Neural cell (in vitro differentiated cells): ENCODE results near the gene SNAPIN.

Experiments used
- EP300 ChIP-seq: fragments of 450-650 bp; conservative IDR thresholded peaks from 2 replicates; pipeline ENCODE4 v1.6.1; 2014; ENCODE audit warnings: antibody characterized with exemption, mild to moderate bottlenecking, moderate library complexity; ENCODE audit not compliant: poor library complexity, severe bottlenecking
- EZH2 ChIP-seq: fragments of 200-600, 300-800 bp; shearing (Covaris generic), sonication (generic); IDR thresholded peaks from 2 replicates; pipeline ENCODE4 v1.6.1; 2014; ENCODE audit warnings: antibody characterized with exemption, low read length, borderline replicate concordance, mild to moderate bottlenecking; ENCODE audit not compliant: insufficient read depth, poor library complexity, severe bottlenecking
- MXI1 ChIP-seq: fragments of 450-650 bp; conservative IDR thresholded peaks from 2 replicates; pipeline ENCODE4 v1.6.1; 2014; ENCODE audit warnings: antibody characterized with exemption, mild to moderate bottlenecking; ENCODE audit not compliant: poor library complexity, severe bottlenecking
- POLR2AphosphoS5 ChIP-seq: IDR thresholded peaks from 2 replicates; pipeline ENCODE4 v1.6.1; 2012
- RAD21 ChIP-seq: fragments of 450-650 bp; conservative IDR thresholded peaks from 2 replicates; pipeline ENCODE4 v1.6.1; 2014; ENCODE audit warnings: antibody characterized with exemption, mild to moderate bottlenecking, moderate library complexity
- TAF1 ChIP-seq: IDR thresholded peaks from 2 replicates; pipeline ENCODE4 v1.6.1; 2012; ENCODE audit warnings: low read depth
- TF ChIP-seq, protein P1 (sequence below): fragments of 450-650 bp; IDR thresholded peaks from 2 replicates; pipeline ENCODE4 v1.5.1; 2014; ENCODE audit warnings: antibody characterized with exemption, mild to moderate bottlenecking, moderate library complexity; ENCODE audit not compliant: poor library complexity, severe bottlenecking
- TF ChIP-seq, protein P2 (sequence below): IDR thresholded peaks from 2 replicates; pipeline ENCODE4 v1.6.1; 2012; ENCODE audit warnings: borderline replicate concordance

DNA sequence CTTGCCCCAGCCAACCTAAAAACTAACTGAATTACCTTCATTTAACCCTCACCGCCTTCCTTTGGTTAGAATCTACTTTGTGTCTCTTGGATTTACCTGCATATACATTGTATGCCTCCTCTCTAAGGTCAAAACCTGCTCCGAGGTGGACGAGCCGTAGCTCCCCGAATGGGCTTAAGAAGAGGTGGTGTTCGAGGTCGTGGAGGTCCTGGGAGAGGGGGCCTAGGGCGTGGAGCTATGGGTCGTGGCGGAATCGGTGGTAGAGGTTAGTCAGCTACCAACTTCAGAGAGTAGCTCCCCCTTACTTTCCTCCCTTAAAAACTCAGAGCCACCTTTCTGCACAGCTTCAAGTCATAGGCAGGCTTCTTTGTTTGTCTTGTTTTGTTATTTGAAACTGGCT is 15.4 kb upstream of the SNAPIN start:
- TF ChIP-seq, protein P1, sequence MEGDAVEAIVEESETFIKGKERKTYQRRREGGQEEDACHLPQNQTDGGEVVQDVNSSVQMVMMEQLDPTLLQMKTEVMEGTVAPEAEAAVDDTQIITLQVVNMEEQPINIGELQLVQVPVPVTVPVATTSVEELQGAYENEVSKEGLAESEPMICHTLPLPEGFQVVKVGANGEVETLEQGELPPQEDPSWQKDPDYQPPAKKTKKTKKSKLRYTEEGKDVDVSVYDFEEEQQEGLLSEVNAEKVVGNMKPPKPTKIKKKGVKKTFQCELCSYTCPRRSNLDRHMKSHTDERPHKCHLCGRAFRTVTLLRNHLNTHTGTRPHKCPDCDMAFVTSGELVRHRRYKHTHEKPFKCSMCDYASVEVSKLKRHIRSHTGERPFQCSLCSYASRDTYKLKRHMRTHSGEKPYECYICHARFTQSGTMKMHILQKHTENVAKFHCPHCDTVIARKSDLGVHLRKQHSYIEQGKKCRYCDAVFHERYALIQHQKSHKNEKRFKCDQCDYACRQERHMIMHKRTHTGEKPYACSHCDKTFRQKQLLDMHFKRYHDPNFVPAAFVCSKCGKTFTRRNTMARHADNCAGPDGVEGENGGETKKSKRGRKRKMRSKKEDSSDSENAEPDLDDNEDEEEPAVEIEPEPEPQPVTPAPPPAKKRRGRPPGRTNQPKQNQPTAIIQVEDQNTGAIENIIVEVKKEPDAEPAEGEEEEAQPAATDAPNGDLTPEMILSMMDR = no peak
- TF ChIP-seq EP300 (no peak), EZH2 (no peak), POLR2AphosphoS5 (no peak), RAD21 (no peak), MXI1 (no peak), TAF1 (no peak)
- TF ChIP-seq, protein P2, sequence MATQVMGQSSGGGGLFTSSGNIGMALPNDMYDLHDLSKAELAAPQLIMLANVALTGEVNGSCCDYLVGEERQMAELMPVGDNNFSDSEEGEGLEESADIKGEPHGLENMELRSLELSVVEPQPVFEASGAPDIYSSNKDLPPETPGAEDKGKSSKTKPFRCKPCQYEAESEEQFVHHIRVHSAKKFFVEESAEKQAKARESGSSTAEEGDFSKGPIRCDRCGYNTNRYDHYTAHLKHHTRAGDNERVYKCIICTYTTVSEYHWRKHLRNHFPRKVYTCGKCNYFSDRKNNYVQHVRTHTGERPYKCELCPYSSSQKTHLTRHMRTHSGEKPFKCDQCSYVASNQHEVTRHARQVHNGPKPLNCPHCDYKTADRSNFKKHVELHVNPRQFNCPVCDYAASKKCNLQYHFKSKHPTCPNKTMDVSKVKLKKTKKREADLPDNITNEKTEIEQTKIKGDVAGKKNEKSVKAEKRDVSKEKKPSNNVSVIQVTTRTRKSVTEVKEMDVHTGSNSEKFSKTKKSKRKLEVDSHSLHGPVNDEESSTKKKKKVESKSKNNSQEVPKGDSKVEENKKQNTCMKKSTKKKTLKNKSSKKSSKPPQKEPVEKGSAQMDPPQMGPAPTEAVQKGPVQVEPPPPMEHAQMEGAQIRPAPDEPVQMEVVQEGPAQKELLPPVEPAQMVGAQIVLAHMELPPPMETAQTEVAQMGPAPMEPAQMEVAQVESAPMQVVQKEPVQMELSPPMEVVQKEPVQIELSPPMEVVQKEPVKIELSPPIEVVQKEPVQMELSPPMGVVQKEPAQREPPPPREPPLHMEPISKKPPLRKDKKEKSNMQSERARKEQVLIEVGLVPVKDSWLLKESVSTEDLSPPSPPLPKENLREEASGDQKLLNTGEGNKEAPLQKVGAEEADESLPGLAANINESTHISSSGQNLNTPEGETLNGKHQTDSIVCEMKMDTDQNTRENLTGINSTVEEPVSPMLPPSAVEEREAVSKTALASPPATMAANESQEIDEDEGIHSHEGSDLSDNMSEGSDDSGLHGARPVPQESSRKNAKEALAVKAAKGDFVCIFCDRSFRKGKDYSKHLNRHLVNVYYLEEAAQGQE = no peak
